Naive B cell (primary cell): ENCODE measurements around the gene ASB16. TPM values are rescaled to one million over a fixed set of nuclear protein-coding genes. Genes with fewer than 3 reads are reported as not detected.

Experiments used
- ATAC-seq, 2 donors: fragments of 150-1000 bp; cut with Tn5 transposase; 2 replicates each; pipeline ENCODE4 v1.10.0; 2021; ENCODE audit warnings: low read depth in 2 of 2, mild to moderate bottlenecking in 2 of 2, moderate library complexity in 2 of 2
- DNase-seq: peaks from one replicate; pipeline ENCODE4 v3.0.0; 2022
- H3K27ac Mint-ChIP-seq, 6 donors: one replicate each; pipeline ENCODE4 v1.8.0; 2020 to 2022; ENCODE audit warnings: mild to moderate bottlenecking in 6 of 6, mixed read lengths in 6 of 6, moderate library complexity in 5 of 6, inconsistent platforms in 2 of 6
- H3K27me3 Mint-ChIP-seq, 3 donors: one replicate each; pipeline ENCODE4 v1.8.0; 2021 to 2022; ENCODE audit warnings: mixed read lengths in 3 of 3, mild to moderate bottlenecking in 1 of 3
- H3K36me3 Mint-ChIP-seq, 2 donors: one replicate each; pipeline ENCODE4 v1.8.0; 2020 to 2022; ENCODE audit warnings: mixed read lengths in 2 of 2, inconsistent platforms in 1 of 2, mild to moderate bottlenecking in 1 of 2
- H3K4me1 Mint-ChIP-seq, 3 donors: one replicate each; pipeline ENCODE4 v1.8.0; 2020 to 2022; ENCODE audit warnings: mixed read lengths in 3 of 3, inconsistent platforms in 1 of 3, mild to moderate bottlenecking in 1 of 3, moderate library complexity in 1 of 3
- H3K4me3 Mint-ChIP-seq, 8 donors: one replicate each; pipeline ENCODE4 v1.8.0; 2020 to 2022; ENCODE audit warnings: mild to moderate bottlenecking in 8 of 8, mixed read lengths in 8 of 8, moderate library complexity in 8 of 8, inconsistent platforms in 2 of 8
- H3K9me3 Mint-ChIP-seq, 7 donors: one replicate each; pipeline ENCODE4 v1.8.0; 2020 to 2022; ENCODE audit warnings: mixed read lengths in 7 of 7, mild to moderate bottlenecking in 5 of 7, inconsistent platforms in 2 of 7, moderate library complexity in 1 of 7
- polyA plus RNA-seq, 6 donors: library from polyadenylated mRNA; unstranded; fragments of 300-500 nt; fragmentation: Illumina TruSeq; gene quantifications; one replicate each; pipeline ENCODE4 v1.2.3, GENCODE V29; 2021; ENCODE audit warnings: low read depth in 6 of 6

Gene ASB16
- polyA plus RNA-seq, 6 donors from 2014 or later: 0.19 to 0.43 (median 0.31) TPM; not detected in 2

GRCh38 chr17:44212507-44213402 lies 42.3 kb downstream of the ASB16 start:
- no peak for ATAC-seq
- H3K27ac Mint-ChIP-seq: peak overlapping the region in 4 of 6 donors; percentile 72 to 97 (median 78)
- peaks cover 49 to 79% (median 78%) of the 10 kb centered on the region in 3 donors for H3K4me1 Mint-ChIP-seq
- no peaks in the 10 kb centered on the region for H3K27me3 Mint-ChIP-seq
- H3K36me3 Mint-ChIP-seq: peaks cover 14 to 25% of the 10 kb centered on the region in 2 donors
- no peak overlapping the region for H3K4me3 Mint-ChIP-seq
- H3K9me3 Mint-ChIP-seq: no peaks in the 10 kb centered on the region
- DNase-seq: no peak

DNA sequence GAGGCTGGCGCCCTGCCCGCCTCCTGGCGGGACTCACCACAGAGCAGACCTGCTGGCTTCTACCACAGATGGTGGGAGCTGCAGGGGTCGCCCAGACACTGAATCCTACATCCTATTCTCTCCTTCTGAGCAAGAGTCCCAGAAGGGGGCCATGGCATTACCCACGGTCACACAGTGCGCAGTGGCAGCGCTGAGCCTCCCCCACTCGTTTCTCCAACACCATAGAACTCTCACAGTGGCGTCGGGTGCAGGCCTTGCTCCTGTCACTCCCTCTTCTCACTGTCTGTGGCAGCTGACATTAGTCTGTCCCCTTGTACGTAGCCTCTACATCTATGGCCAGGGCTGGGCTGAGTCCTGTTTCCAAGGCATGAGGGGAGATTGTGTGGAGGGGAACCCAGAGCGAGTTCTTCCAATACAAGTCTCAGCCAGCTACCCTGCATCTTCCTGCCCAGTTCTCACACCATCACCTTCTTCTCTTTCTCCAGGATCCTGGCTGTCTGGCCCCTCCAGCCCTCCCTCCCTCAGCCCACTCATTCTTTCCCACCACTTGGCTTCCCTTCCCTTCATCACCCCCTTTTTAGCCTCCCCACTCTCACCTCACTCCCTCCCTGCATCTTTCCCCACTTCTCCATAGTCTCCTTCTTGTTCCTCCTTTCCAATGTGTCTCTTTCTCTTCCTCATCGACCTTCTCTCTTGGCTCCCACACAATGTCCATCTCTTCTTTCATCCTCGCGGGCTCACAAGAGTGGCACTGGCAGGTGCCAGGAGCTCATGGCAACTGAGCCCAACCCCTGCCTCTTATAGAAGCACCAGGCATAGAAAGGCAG lies 43.1 kb downstream of the ASB16 start:
- Mint-ChIP-seq H3K27me3 (no peaks in the 10 kb centered on the region), H3K36me3 (peaks cover 10 to 24% of the 10 kb centered on the region in 2 donors), H3K27ac (peak overlapping the region; percentile 80 to 99 (median 95)), H3K4me3 (peak overlapping the region in 5 of 8 donors; percentile 24 to 76 (median 59)), H3K4me1 (peaks cover 48 to 77% (median 76%) of the 10 kb centered on the region in 3 donors), H3K9me3 (no peaks in the 10 kb centered on the region)
- ATAC-seq: no peak
- DNase-seq: no peak

- ATAC-seq: no peak
- H3K27ac Mint-ChIP-seq: peak overlapping the region; percentile 64 to 99 (median 95)
- no peaks in the 10 kb centered on the region for H3K9me3 Mint-ChIP-seq
- peak overlapping the region in 5 of 8 donors; percentile 42 to 76 (median 59) for H3K4me3 Mint-ChIP-seq
- H3K27me3 Mint-ChIP-seq: no peaks in the 10 kb centered on the region
- no peak for DNase-seq
- peaks cover 10 to 24% of the 10 kb centered on the region in 2 donors for H3K36me3 Mint-ChIP-seq
- peaks cover 47 to 77% (median 75%) of the 10 kb centered on the region in 3 donors for H3K4me1 Mint-ChIP-seq
Measured at GRCh38 chr17:44214230-44214494, 43.7 kb downstream of the ASB16 start.

GRCh38 chr17:44214896-44215295 lies 44.4 kb downstream of the ASB16 start:
- ATAC-seq (no peak), DNase-seq (no peak)
- Mint-ChIP-seq H3K27me3 (no peaks in the 10 kb centered on the region), H3K9me3 (no peaks in the 10 kb centered on the region), H3K36me3 (peaks cover 10 to 24% of the 10 kb centered on the region in 2 donors), H3K27ac (peak overlapping the region; percentile 80 to 98 (median 90)), H3K4me1 (peaks cover 47 to 70% (median 68%) of the 10 kb centered on the region in 3 donors), H3K4me3 (peak overlapping the region in 7 of 8 donors; percentile 19 to 96 (median 65))

- H3K4me3 Mint-ChIP-seq: peak overlapping the region; percentile 77 to 96 (median 90)
- peaks cover 42 to 64% (median 61%) of the 10 kb centered on the region in 3 donors for H3K4me1 Mint-ChIP-seq
- ATAC-seq: peak; percentile 52 to 57
- no peaks in the 10 kb centered on the region for H3K9me3 Mint-ChIP-seq
- H3K36me3 Mint-ChIP-seq: peaks cover 10 to 24% of the 10 kb centered on the region in 2 donors
- H3K27ac Mint-ChIP-seq: peak overlapping the region; percentile 90 to 98 (median 98)
- H3K27me3 Mint-ChIP-seq: no peaks in the 10 kb centered on the region
- peak; percentile 87 for DNase-seq
Measured at GRCh38 chr17:44216173-44216572, 45.7 kb downstream of the ASB16 start.

- no peak for DNase-seq
- Mint-ChIP-seq H3K36me3 (peaks cover 10 to 24% of the 10 kb centered on the region in 2 donors), H3K4me3 (peak overlapping the region; percentile 77 to 96 (median 90)), H3K4me1 (peaks cover 42 to 64% (median 60%) of the 10 kb centered on the region in 3 donors), H3K27ac (peak overlapping the region; percentile 90 to 98 (median 98)), H3K9me3 (no peaks in the 10 kb centered on the region), H3K27me3 (no peaks in the 10 kb centered on the region)
- no peak for ATAC-seq
Measured at GRCh38 chr17:44216694-44217093, 46.2 kb downstream of the ASB16 start.

DNA sequence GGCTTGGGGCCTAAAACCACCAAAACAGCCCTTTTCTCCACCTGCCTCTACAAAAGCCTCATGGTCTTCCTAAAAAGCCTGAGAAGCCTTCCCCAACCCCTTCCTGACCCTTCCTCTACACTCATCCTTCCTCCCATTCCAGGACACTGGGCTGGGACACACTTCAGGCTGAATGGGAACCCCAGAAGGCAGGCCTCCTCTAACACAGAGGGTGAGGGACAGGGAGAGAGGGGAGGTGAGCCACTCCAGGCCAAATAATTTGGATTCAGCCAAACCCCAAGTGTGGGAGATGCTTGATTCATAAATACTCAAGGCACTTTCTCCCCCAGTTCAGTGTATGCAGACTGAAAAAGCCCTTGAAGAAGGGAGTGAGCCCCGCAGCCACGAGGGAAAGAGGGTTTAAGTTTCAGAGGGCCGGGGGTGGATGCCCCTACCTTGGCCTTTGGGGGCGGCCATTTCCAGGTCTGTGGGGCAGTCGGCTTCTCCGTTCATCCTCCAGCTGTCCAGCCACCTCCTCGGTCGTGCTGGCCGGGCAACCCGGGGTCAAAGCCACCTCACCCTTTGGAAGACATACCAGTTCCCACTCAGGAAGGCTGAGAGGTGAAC lies 47.3 kb downstream of the ASB16 start:
- Mint-ChIP-seq H3K9me3 (no peaks in the 10 kb centered on the region), H3K36me3 (peaks cover 10 to 24% of the 10 kb centered on the region in 2 donors), H3K27ac (peak overlapping the region in 5 of 6 donors; percentile 82 to 98 (median 97)), H3K27me3 (no peaks in the 10 kb centered on the region), H3K4me3 (peak overlapping the region; percentile 77 to 96 (median 90)), H3K4me1 (peaks cover 48 to 66% (median 63%) of the 10 kb centered on the region in 3 donors)
- DNase-seq (no peak), ATAC-seq (no peak)

- Mint-ChIP-seq H3K36me3 (peaks cover 10 to 23% of the 10 kb centered on the region in 2 donors), H3K9me3 (no peaks in the 10 kb centered on the region), H3K4me3 (peak overlapping the region; percentile 77 to 96 (median 91)), H3K27ac (peak overlapping the region; percentile 78 to 98 (median 88)), H3K27me3 (no peaks in the 10 kb centered on the region), H3K4me1 (peaks cover 46 to 61% (median 60%) of the 10 kb centered on the region in 3 donors)
- DNase-seq (peak; percentile 88), ATAC-seq (peak; percentile 22 to 38)
Measured at GRCh38 chr17:44218344-44219107, 48.0 kb downstream of the ASB16 start.

DNA sequence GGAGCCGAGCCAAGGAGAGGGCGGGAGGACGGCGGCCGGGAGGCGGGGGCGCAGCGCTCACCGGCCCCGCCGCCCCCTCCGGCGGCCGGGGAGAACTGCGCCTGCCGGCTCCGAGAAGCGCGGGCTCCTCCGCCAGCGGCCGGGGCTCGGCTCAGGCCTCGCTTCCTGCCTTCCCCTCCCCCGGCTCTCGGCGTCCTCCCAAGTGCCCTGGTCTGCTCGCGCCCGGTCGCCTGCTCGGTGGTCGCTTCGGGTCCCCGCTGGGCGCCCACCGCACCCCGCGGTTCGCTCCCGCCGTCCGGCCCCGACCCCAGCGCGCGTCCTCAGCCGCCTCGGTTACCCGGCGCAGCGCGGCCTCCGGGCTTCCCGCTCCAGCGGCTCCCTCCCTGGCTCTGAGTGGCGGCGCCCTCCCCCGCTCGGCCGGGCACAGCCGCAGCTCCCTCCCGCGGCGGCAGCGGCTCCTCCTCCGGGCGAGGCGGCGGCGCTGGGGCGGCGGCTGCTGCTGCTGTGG lies 48.7 kb downstream of the ASB16 start:
- no peak overlapping the region for H3K27ac Mint-ChIP-seq
- H3K27me3 Mint-ChIP-seq: no peaks in the 10 kb centered on the region
- ATAC-seq (peak; percentile 41 to 46), DNase-seq (peak; percentile 80)
- H3K9me3 Mint-ChIP-seq: no peaks in the 10 kb centered on the region
- H3K4me1 Mint-ChIP-seq: peaks cover 40 to 54% (median 53%) of the 10 kb centered on the region in 3 donors
- H3K36me3 Mint-ChIP-seq: peaks cover 10 to 17% of the 10 kb centered on the region in 2 donors
- H3K4me3 Mint-ChIP-seq: peak overlapping the region in 5 of 8 donors; percentile 15 to 91 (median 60)

- Mint-ChIP-seq H3K4me3 (peak within 1 kb of the TSS; percentile 91 to 100 (median 96)), H3K36me3 (peaks cover 10 to 11% of the 10 kb centered on the region in 2 donors), H3K27me3 (no peaks in the 10 kb centered on the region), H3K9me3 (no peaks in the 10 kb centered on the region), H3K27ac (peak within 1 kb of the TSS; percentile 76 to 98 (median 96)), H3K4me1 (peaks cover 34 to 49% (median 48%) of the 10 kb centered on the region in 3 donors)
- ATAC-seq: peak; percentile 34 to 35
- DNase-seq: peak; percentile 66
Measured at GRCh38 chr17:44219616-44220212, 49.2 kb downstream of the ASB16 start, which contains the start of gene UBTF. UBTF (minus strand) TSS chr17:44219675; CDS start chr17:44218229, 1,446 bp downstream.

DNA sequence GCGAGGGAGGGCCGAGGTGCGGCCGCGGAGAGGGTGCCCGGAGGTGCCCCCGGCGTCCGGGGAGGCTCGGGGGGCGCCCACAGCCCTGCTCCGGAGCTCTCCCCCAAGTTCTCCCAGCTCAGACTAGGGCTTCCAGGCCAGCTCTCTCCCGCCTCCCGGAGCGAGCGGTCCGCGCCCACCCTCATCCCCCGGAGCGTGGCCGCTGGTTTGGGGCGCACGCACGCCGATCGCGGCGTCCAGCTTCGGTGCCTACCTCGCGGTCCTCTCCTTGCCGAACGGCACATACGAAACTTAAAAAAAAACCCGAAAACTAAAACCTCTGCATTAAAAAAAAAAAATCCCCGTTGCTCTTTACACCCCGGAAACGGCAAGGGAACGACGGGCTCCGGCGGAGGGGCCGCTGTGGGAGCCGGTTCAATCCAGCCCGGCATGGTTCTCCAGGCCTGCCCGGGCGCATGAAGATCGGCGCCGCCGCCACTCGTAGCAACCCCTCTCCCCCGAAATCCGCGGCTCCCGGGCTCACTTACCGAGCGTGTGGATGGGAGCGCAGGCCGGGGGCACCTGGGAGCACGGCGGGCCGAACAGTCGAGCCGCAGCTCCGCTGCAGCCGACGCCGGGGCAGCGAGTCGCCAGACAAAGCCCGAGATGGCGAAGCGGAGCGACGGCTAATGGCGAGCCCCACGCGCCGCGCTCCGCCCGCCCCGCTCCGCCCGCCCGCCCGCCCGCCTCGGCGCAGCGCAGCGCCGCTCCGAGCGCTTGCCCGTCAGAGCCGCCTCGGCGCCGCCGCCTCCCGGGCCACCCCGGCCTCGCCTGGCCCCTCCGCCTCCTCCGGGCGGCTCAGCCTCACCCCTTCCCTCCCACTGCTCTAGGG lies 49.9 kb downstream of the ASB16 start:
- ATAC-seq: peak; percentile 11 to 16
- Mint-ChIP-seq H3K4me1 (peaks cover 27 to 42% (median 41%) of the 10 kb centered on the region in 3 donors), H3K27me3 (no peaks in the 10 kb centered on the region), H3K27ac (peak overlapping the region; percentile 76 to 97 (median 96)), H3K36me3 (peaks cover 6 to 10% of the 10 kb centered on the region in 2 donors), H3K9me3 (no peaks in the 10 kb centered on the region), H3K4me3 (peak overlapping the region; percentile 91 to 100 (median 96))
- DNase-seq: peak; percentile 53
